C4-2B (cell line): ENCODE results near the gene GPR82.

ENCODE experiments used
- H3K27ac ChIP-seq: fragments of 450-650 bp; 2 replicates; pipeline ENCODE4 v1.5.1; 2017
- CTCF ChIP-seq: fragments of 450-650 bp; conservative IDR thresholded peaks from 2 replicates; pipeline ENCODE4 v1.5.1; 2017; ENCODE audit warnings: mild to moderate bottlenecking
- ZFX ChIP-seq: fragments of 450-650 bp; IDR thresholded peaks from 2 replicates; pipeline ENCODE4 v1.6.1; 2017

GPR82 gene

GRCh38 chrX:41720125-41720779, 3.7 kb upstream of the GPR82 start:
- no peak overlapping the region for H3K27ac ChIP-seq
- no peak for TF ChIP-seq ZFX
- no peak for TF ChIP-seq CTCF

GRCh38 chrX:41721590-41721989, 2.4 kb upstream of the GPR82 start:
- TF ChIP-seq CTCF (no peak), ZFX (no peak)
- no peak overlapping the region for H3K27ac ChIP-seq

- H3K27ac ChIP-seq = no peak overlapping the region
- no peak for TF ChIP-seq CTCF
- no peak for TF ChIP-seq ZFX
These were observed 1.8 kb upstream of the GPR82 start for GRCh38 chrX:41722214-41722613.

GRCh38 chrX:41722816-41723618, 964 bp upstream of the GPR82 start:
- no peak overlapping the region for H3K27ac ChIP-seq

GRCh38 chrX:41728125-41728524, 4.1 kb downstream of the GPR82 start:
- TF ChIP-seq CTCF = no peak
- no peak for TF ChIP-seq ZFX
- H3K27ac ChIP-seq = no peak overlapping the region

More at GRCh38 chrX:41722816-41723618, 964 bp upstream of the GPR82 start:
- TF ChIP-seq CTCF = no peak
- TF ChIP-seq ZFX = no peak

GRCh38 chrX:41730081-41730480, 6.1 kb downstream of the GPR82 start:
- H3K27ac ChIP-seq = no peak overlapping the region

More at GRCh38 chrX:41730081-41730480, 6.1 kb downstream of the GPR82 start:
- no peak for TF ChIP-seq CTCF
- TF ChIP-seq ZFX = no peak
